T47D (cell line): Measurements from ENCODE around the gene KRT31.
"Not testable (repeated sequence)": the region's sequence is repeated elsewhere in the genome, so short reads cannot be mapped to it uniquely, and the experiment has no call there.

Experiments
- DNase-seq, 2 experiments: peaks; one replicate each; pipeline versions ENCODE4 v3.0.0 to v3.0.0-alpha.2; 2011 to 2012; ENCODE audit warnings: low read depth in 1 of 2, low spot score in 1 of 2
- JUND ChIP-seq: IDR thresholded peaks from 2 replicates; pipeline ENCODE4 v1.6.1; 2012; ENCODE audit warnings: low read depth
- in situ Hi-C: cut with HindIII; loops from 2 replicates; pipeline ENCODE4 v1.10.0; 2016; ENCODE audit warnings: low sequenced_read_pairs, low pct_unique_long_range_greater_than_20kb

The KRT31 gene

DNA sequence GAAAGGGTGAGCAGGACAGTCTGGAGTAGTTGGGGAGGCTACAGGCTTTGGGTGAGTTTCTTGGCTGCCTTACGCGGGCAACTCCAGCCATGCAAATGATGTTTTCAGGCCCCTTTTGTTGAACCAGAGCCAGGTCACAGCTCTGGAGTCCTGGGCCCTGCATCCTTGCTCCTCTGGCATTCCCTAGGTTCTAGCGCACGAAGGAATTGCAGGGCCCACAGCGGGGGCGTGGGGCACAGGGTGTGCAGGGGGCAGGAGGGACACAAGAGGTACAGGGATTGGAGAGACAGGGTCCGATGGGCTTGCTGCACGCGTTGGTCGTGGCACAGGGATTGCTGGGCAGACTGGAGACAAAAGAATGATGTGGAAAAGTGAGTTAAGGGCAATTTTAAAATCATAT lies 3.6 kb downstream of the KRT31 start:
- DNase-seq = no peak
- in situ Hi-C loops = no loop called here
- TF ChIP-seq JUND = no peak

DNA sequence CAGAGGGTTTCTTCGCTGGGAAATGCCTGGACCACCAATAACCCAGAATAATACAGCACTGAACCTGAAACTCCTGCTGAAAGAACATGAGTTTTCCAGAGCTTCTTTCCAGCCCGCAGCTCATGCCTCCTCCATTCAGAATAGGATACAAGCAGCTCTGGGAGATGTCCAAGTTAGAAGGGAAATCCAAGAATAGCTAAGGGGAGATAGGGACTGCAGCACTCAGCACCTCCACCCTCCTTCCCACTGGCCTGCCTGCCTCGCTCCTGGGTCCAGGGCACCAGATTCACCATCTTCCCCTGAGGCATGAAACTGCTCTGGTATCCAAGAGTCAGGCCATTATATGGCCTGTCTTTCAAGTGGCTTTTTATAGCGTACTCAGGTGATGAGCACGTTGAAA lies 4.1 kb downstream of the KRT31 start:
- in situ Hi-C loops = no loop called here
- no peak for TF ChIP-seq JUND
- DNase-seq = no peak

DNA sequence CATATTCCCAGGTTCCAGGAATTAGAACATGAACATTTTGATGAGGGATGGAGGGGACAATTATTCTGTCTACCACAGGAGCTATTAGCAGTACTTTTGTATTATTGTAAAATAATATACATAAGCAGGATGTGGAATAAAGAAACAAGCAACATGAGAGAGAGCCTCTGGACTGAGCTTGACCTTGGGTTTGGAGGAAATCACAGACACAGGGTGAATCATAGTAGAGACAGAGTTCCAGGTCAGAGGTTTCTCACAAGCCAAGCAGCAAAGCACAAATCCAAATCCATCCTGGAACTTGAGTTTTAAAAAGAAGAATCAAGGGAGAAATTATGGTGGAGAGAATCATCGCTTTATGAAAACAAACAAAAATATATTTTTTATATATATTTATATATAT lies 5.1 kb downstream of the KRT31 start:
- no peak for DNase-seq
- in situ Hi-C loops = no loop called here
- TF ChIP-seq JUND = no peak

DNA sequence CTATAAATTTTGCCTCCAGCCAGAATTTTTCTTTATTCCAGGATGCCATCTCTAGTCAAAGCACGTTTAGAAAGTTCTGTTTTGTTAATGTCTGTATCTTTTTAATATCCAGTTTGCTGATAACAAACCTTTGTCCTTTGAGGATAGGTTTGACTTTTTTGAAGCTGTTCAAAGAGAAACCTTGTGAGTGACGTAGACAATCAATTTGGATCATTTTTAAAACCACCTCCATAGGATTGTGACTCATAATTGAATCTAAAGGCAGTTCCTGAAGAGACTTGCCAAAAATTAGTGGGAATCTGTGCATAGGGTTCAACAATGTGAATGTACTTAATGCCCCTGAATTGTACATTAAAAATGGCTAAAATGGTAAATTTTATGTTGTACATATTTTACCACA lies 5.9 kb downstream of the KRT31 start:
- DNase-seq = no peak
- in situ Hi-C loops = no loop called here

DNA sequence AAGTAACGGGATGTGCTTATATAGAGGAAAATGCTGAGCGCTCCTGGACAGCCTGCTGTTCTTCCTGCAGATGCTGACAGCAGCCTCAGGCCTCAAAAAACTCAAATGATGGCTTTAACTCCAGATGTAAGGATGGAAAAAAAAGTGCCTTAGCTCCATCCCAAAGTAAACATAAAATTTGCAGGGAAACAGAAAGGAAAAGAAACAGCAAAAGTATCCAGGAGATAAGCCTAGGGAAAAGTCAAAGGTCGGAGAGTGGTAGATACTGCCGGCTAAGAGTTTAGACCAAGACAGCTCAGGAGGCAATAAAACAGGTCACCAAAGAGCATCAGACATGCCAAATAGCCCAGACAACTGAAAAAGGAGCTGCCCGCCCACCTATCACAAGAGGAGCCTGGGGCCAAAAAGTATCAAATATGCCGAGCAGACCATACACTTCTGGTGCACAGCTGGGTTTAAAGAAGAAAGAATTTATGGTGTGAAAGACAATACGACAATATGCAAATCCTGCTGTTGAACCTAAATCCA lies 6.9 kb downstream of the KRT31 start:
- no peak for DNase-seq
- TF ChIP-seq JUND = no peak
- in situ Hi-C loops = no loop called here

More for the DNA sequence above, 5.9 kb downstream of the KRT31 start:
- TF ChIP-seq JUND = no peak

DNA sequence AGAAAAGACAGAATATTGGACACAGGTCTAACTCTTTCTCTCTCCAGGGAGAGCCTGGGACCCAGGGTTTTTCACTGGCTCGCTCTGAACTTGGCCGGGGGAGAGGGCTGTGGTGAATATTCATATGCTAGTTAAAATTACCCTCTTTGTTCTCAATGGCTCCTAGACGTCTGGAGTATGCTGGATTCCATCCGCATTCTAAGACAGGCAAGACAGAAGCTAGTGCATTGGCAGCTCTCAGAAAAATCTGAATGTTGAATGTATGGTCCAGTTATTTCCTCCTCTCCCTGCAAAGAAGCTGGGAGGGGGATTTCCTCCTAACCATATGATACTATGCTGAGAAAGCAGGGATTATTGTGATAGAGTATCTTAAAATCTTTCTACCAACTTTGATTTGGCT lies 9.7 kb downstream of the KRT31 start:
- in situ Hi-C loops = no loop called here
- TF ChIP-seq JUND = no peak
- no peak for DNase-seq

DNA sequence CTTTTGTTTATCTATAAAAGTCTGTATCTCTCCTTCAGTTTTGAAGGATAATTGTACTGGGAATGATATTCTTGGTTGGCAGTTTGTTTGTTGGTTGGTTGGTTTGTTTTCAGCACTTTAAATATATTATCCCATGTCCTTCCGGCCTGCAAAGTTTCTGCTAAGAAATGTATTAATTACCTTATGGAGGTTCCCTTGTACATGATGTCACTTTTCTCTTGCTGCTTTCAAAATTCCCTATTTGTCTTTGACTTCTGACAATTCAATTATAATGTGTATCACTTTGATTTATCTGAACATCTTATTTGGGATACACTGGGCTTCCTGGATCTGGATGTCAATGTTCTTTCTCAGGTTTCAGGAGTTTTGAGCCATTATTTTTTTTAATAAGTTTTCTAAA lies 11.2 kb downstream of the KRT31 start:
- in situ Hi-C loops = no loop called here
- TF ChIP-seq JUND = no peak
- DNase-seq = no peak

DNA sequence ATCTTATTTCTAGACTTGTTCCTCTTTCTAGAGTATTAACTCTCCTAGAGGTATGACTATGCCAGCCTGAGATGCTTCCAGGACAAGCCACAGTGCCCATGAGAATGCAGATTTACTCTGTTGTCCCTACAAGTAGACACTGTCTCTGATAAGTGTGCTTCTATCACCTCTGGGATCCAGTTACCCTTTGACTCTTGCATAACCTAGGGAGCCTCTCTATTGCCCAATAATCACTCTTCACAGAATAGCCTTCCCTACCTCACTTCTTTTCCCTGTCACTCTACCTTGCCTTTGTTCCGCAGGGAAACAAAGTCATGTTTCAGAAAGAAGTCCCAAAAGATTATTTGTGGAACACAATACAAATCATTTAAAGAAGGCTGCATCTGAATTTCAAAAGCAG lies 13.7 kb downstream of the KRT31 start:
- no peak for TF ChIP-seq JUND
- DNase-seq = no peak
- in situ Hi-C loops = no loop called here

DNA sequence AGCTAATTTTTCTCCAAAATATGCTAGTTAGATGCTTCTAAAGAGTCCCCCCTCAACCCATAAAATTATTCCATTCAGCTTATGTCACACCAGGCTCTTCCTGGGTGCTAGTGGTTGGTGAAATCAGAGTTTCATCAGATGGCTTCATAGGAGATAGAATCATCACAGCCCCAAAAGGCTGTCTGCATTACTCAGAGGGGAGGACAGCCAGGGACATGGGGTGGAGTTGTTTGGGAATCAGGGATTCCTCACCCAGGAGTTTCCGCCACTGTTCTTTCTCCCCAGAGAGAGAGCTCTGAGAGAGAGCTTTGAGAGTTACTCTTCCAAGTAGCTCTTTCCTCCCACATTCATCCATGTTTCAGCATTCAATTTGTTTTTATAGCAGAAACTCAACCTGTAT lies 15.0 kb downstream of the KRT31 start:
- no peak for TF ChIP-seq JUND
- no peak for DNase-seq
- in situ Hi-C loops = no loop called here

DNA sequence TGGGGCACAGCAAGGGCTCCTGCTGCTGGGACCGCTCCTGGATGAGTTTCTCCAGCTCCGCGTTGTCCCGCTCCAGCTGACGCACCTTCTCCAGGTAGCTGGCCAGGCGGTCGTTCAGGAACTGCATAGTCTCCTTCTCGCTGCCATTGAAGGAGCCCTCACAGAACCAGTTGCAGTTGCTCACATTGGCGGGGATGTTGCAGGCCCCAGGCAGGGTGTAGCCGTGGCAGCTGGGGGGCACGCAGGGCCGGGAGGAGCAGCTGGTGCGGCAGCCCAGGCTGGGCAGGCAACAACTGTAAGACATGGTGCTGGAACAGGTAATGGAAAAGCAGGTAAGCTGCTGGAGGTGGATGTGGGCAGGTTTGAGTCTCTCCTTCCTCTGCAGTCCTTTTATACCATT lies 15.5 kb downstream of the KRT31 start, which contains the start of gene KRT34:
KRT34 (minus strand) TSS at position 364 of the 400 bp plus-strand sequence; CDS start at position 304, 60 bp downstream.
- DNase-seq, in situ Hi-C loops: not testable (repeated sequence)

DNA sequence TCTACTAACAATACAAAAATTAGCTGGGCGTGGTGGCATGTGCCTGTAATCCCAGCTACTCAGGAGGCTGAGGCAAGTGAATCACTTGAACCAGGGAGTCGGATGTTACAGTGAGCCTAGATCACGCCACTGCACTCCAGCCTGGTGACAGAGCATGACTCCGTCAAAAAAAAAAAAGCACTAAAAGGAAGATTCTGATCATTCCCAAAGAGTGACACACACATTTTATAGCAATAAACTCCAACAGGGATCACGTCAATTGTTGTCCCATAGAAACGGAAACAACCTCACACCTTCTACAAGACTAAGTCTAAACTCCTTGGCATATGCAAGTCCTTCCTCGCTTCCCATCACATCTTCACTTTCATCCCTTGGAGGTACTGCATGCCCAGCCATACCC lies 17.3 kb downstream of the KRT31 start:
- in situ Hi-C loops, DNase-seq: not testable (repeated sequence)

DNA sequence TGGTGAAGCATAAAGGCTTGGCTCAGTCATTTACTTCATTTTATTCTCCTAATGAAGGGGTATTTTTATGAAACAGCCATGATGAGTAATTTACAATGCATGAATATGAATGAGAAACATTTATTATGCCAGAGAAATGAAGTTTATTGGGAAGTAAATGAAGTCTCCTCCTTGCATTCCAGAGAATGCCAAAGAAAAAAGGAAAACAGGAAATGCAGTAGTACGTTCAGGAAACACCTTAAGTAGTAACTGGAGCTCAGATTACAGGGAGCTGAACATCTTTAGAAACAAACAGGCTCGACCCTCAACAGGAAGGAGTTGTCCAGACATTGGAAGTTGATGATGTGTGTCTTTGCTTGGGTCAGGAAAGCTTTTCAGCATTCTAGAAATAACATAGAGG lies 19.9 kb downstream of the KRT31 start:
- in situ Hi-C loops = no loop called here
- no peak for DNase-seq
- TF ChIP-seq JUND = no peak

DNA sequence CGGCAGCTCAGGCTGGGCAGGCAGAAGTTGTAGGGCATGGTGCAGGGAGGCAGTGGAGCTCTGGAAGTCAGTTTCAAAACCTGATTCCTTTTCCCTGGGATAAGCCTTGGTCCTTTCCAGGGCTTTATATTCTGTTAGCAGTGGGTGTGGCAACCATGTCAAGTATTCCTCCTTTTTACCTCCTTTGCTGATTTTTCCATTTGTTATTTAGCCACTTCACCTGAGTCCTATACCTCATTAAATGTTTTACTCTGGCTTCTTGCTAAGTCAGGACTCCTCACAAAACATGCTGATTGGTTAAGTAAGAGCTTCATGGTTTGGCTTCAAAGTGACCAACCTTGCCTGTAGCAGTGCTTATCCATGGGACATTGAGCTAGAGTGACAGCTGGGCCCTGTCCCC lies 27.7 kb downstream of the KRT31 start, which contains the start of gene KRT33B:
KRT33B (minus strand) TSS at position 101 of the 400 bp plus-strand sequence; CDS start at position 38, 63 bp downstream.
- in situ Hi-C loops = no loop called here
- no peak for TF ChIP-seq JUND
- no peak for DNase-seq

DNA sequence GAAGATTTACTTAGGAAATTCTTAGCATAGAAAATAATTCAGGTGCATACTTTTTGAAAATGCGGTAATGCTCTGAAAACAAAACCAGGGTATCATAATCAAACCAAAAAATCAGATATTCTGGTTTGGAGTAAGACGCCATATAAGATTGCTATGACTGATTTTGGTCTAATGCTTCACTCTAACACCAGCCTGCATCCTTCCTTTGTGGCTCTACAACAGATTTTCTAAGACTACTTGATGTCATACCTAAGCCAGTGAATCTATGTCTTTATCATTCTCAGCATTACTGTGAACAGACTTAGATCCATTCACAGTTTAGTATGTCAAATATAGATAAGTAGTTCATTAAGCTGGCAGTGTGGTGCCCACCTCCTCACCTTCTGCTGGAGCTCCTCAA lies 28.4 kb downstream of the KRT31 start:
- in situ Hi-C loops = no loop called here
- TF ChIP-seq JUND = no peak
- DNase-seq = no peak
